ENCODE measurements around the gene CMTM8. TPM values are rescaled to one million over a fixed set of nuclear protein-coding genes. Genes with fewer than 3 reads are reported as not detected.

CMTM8 gene
- total RNA-seq, 1 experiment from 2014 or later = 9.0 TPM

DNA sequence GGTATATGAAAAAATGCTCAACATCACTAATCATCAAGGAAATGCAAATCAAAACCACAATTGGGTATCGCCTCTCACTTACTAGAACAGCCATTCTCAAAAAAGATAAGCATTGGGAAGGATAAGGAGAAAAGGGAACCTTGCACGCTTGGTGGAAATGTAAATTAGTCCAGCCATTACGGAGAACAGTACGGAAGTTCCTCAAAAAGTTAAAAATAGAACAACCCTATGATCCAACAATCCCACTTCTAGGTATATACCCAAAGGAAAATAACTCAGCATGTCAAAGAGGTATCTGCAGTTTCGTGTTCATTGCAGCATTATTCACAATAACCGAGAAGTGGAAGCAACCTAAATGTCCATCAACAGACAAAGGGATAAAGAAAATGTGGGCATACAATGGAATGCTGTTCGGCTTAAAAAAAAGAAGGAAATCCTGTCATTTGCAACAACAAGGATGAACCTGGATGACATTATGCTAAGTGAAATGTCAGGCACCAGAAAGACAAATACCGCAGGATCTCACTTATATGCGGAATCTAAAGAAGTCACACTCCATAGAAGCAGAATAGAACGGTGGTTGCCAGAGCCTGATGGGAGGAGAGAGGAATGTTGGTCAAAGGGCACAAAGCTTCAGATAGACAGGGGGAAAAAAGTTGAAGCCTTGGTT, 141.5 kb downstream of the CMTM8 start (continued):
- TF ChIP-seq NFYB (CRISPR knock-in tag; conservative IDR thresholded peaks at IDR 0.05; ENCODE audit: low read depth) (no peak), SMAD4 (CRISPR knock-in tag; IDR thresholded peaks at IDR 0.05) (no peak), ZNF425 (CRISPR knock-in tag; conservative IDR thresholded peaks at IDR 0.05) (no peak), CBFB (CRISPR knock-in tag; IDR thresholded peaks at IDR 0.05; ENCODE audit: low read depth) (no peak), RORB (CRISPR knock-in tag; IDR thresholded peaks at IDR 0.05) (no peak)
- TF ChIP-seq, protein P1, sequence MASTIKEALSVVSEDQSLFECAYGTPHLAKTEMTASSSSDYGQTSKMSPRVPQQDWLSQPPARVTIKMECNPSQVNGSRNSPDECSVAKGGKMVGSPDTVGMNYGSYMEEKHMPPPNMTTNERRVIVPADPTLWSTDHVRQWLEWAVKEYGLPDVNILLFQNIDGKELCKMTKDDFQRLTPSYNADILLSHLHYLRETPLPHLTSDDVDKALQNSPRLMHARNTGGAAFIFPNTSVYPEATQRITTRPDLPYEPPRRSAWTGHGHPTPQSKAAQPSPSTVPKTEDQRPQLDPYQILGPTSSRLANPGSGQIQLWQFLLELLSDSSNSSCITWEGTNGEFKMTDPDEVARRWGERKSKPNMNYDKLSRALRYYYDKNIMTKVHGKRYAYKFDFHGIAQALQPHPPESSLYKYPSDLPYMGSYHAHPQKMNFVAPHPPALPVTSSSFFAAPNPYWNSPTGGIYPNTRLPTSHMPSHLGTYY (CRISPR knock-in tag; IDR thresholded peaks at IDR 0.05) = no peak

- TF ChIP-seq TEAD1 (CRISPR knock-in tag; IDR thresholded peaks at IDR 0.05) (no peak), ZNF317 (CRISPR knock-in tag; IDR thresholded peaks at IDR 0.05; ENCODE audit: borderline replicate concordance, low read depth) (no peak), STAT6 (CRISPR knock-in tag; conservative IDR thresholded peaks at IDR 0.05; ENCODE audit: low read depth) (no peak), ZNF232 (CRISPR knock-in tag; IDR thresholded peaks at IDR 0.05) (no peak), SP1 (CRISPR knock-in tag; conservative IDR thresholded peaks at IDR 0.05) (no peak), ZNF138 (CRISPR knock-in tag; conservative IDR thresholded peaks at IDR 0.05) (no peak)
- TF ChIP-seq, protein P2, sequence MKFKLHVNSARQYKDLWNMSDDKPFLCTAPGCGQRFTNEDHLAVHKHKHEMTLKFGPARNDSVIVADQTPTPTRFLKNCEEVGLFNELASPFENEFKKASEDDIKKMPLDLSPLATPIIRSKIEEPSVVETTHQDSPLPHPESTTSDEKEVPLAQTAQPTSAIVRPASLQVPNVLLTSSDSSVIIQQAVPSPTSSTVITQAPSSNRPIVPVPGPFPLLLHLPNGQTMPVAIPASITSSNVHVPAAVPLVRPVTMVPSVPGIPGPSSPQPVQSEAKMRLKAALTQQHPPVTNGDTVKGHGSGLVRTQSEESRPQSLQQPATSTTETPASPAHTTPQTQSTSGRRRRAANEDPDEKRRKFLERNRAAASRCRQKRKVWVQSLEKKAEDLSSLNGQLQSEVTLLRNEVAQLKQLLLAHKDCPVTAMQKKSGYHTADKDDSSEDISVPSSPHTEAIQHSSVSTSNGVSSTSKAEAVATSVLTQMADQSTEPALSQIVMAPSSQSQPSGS (CRISPR knock-in tag; IDR thresholded peaks at IDR 0.05; ENCODE audit: borderline replicate concordance, low read depth) = no peak
- Mint-ChIP-seq H3K4me3 (no peak overlapping the region), H3K27ac (no peak overlapping the region), H3K36me3 (no peaks in the 10 kb centered on the region), H3K9me3 (no peaks in the 10 kb centered on the region), H3K27me3 (ENCODE audit: low read depth) (no peaks in the 10 kb centered on the region), H3K4me1 (peaks cover 7% of the 10 kb centered on the region)
- ATAC-seq (no peak), DNase-seq (ENCODE audit: low spot score) (no peak)
- ChIA-PET POLR2A (no interaction called here), CTCF (interaction anchor here (2.3 kb wide), 1 partner anchor 86 kb away, joined by 9 read pairs; no protein-coding TSS in a partner anchor)
Observed at GRCh38 chr3:32381922-32382321, 143.4 kb downstream of the CMTM8 start.

DNA sequence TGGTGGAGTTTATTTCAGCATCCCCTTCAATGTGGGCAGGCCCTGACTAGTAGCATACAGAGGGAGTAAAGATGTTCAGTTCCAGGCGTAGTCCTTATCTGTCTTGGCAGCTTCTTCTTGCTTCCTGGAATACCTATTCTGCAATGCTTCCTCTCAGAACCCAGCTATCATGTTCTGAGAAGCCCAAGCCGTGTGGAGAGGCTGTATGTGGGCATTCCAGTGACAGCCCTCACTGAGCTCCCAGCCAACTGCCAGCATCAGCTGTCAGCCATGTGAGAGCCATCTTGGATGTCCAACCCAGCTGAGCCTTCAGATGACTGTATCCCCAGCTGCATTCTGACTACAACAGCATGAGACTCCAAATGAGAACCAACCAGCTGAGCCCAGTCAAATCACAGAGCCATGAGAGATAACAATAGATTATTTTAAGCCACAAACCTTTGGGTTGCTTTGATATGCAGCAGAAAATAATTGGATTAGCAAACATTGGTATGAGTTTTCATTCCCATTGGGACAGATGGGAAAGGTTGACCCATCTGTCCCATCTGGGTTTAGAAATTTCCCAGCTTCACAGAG, 144.7 kb downstream of the CMTM8 start:
- no peaks in the 10 kb centered on the region for H3K27me3 Mint-ChIP-seq (ENCODE audit: low read depth)
- peaks cover 7% of the 10 kb centered on the region for H3K4me1 Mint-ChIP-seq
- CTCF ChIA-PET = interaction anchor here (0.6 to 2.3 kb wide), 4 partner anchors 9 to 206 kb away, joined by 3 to 9 read pairs (median 5); no protein-coding TSS in a partner anchor
- H3K9me3 Mint-ChIP-seq = no peaks in the 10 kb centered on the region
- POLR2A ChIA-PET = no interaction called here
- no peak for ATAC-seq
- H3K36me3 Mint-ChIP-seq = no peaks in the 10 kb centered on the region
- H3K27ac Mint-ChIP-seq = no peak overlapping the region
- H3K4me3 Mint-ChIP-seq = no peak overlapping the region
- no peak for DNase-seq (ENCODE audit: low spot score)
- TF ChIP-seq, protein P3, sequence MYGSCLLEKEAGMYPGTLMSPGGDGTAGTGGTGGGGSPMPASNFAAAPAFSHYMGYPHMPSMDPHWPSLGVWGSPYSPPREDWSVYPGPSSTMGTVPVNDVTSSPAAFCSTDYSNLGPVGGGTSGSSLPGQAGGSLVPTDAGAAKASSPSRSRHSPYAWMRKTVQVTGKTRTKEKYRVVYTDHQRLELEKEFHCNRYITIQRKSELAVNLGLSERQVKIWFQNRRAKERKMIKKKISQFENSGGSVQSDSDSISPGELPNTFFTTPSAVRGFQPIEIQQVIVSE (CRISPR knock-in tag; IDR thresholded peaks at IDR 0.05; ENCODE audit: borderline replicate concordance) = no peak
- TF ChIP-seq, protein P4, sequence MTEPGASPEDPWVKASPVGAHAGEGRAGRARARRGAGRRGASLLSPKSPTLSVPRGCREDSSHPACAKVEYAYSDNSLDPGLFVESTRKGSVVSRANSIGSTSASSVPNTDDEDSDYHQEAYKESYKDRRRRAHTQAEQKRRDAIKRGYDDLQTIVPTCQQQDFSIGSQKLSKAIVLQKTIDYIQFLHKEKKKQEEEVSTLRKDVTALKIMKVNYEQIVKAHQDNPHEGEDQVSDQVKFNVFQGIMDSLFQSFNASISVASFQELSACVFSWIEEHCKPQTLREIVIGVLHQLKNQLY (CRISPR knock-in tag; IDR thresholded peaks at IDR 0.05) = no peak
- TF ChIP-seq TP53 (CRISPR knock-in tag; IDR thresholded peaks at IDR 0.05) (no peak), NR1H2 (CRISPR knock-in tag; IDR thresholded peaks at IDR 0.05) (no peak)
